Measurements from ENCODE around the gene KIF7.

The KIF7 gene

GRCh38 chr15:89649013-89649625 lies 6.1 kb downstream of the KIF7 start:
- Histone ChIP-seq H4K20me1 (peaks cover 22% of the 10 kb centered on the region), H3K4me1 (peaks cover 5% of the 10 kb centered on the region), H3K9ac (no peak overlapping the region), H3K4me3 (no peak overlapping the region), H3K4me2 (no peak overlapping the region), H3K27ac (no peak overlapping the region), H3K36me3 (peaks cover 42% of the 10 kb centered on the region), H3K9me3 (peaks cover 9% of the 10 kb centered on the region; the same call in 1 of the 2 replicates), H3K27me3 (peaks cover 15% of the 10 kb centered on the region)
- TF ChIP-seq Cebpa-rat (IDR thresholded peaks at IDR 0.05), result no peak

GRCh38 chr15:89648106-89649012 lies 6.9 kb downstream of the KIF7 start:
- peaks cover 42% of the 10 kb centered on the region for H3K36me3 ChIP-seq
- TF ChIP-seq Cebpa-rat (IDR thresholded peaks at IDR 0.05), result no peak
- H3K4me2 ChIP-seq, result no peak overlapping the region
- no peak overlapping the region for H3K9ac ChIP-seq
- no peak overlapping the region for H3K27ac ChIP-seq
- peaks cover 16% of the 10 kb centered on the region for H4K20me1 ChIP-seq
- peaks cover 9% of the 10 kb centered on the region; the same call in 1 of the 2 replicates for H3K9me3 ChIP-seq
- no peak overlapping the region for H3K4me3 ChIP-seq
- no peaks in the 10 kb centered on the region for H3K4me1 ChIP-seq
- H3K27me3 ChIP-seq, result peaks cover 8% of the 10 kb centered on the region

DNA sequence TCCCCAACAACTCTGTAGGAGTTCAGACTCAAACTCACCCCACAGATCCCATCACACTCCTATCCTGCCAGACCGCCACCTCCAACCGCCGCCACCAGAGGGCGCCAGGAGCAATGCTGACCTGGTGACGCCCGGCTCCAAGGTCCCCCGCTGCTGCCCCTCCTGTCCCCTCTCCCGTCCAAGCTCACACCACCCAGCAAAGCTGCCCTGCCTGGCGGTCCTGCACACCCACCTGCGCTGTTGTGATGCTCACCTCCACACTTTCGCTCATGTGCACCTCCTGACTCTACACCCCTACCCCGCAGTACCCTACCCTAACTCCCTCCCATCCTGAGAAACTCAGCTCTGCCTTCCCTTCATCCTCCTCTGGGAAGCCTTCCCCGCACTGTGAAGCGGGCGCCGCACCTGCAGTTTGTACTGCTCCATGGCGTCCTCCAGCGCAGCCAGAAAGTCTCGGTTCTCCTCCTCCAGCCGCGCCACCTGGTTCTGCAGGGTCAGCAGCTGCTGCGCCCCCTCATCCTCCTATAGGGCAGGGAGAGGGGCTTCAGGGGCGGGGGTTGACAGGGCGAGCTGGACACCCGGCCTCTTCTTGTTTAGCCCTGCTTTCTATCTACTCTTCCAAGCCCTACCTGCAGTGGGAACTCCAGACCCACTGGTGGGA lies 7.9 kb downstream of the KIF7 start:
- TF ChIP-seq Cebpa-rat (IDR thresholded peaks at IDR 0.05), result no peak
- Histone ChIP-seq H3K36me3 (peaks cover 42% of the 10 kb centered on the region), H4K20me1 (peaks cover 6% of the 10 kb centered on the region), H3K9me3 (peaks cover 9% of the 10 kb centered on the region; the same call in 1 of the 2 replicates), H3K9ac (no peak overlapping the region), H3K4me1 (no peaks in the 10 kb centered on the region), H3K27ac (no peak overlapping the region), H3K4me2 (no peak overlapping the region), H3K4me3 (no peak overlapping the region), H3K27me3 (no peaks in the 10 kb centered on the region)

DNA sequence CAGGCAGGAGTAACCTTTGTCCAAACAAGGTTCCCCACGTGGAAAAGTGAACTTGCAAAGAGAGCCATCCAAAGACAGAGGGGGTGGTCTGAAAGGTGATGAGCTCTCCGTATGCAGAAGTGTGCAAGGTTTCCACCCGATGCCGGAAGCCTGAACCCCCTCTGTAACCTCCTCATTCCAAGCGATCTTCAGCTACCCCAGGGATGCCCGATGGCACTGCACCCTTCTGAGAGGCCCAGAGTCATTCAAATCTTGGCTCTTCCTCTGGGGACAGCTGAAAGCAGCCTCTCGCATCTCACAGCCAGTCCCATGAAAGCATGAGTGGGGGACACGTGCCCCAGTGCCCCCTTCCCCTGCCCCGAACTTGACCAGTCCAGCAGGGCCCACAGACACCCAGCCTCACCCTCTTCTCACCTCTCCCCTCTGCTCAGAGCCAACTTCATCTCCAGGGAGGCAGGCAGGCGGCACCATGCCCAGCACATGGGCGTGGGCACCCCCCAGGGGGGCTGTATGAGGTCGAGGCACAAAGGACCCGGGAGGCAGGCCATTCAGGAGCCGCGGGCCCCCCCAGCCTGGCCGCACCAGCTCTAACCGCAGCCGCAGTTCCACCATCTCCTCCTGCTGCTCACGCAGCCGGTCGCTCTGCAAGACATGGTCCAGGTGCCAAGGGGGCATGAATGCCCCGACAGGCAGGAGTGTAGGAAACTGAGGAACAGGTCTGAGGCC lies 8.7 kb downstream of the KIF7 start:
- H3K27me3 ChIP-seq, result no peaks in the 10 kb centered on the region
- H3K36me3 ChIP-seq, result peaks cover 44% of the 10 kb centered on the region
- no peaks in the 10 kb centered on the region for H3K4me1 ChIP-seq
- peaks cover 9% of the 10 kb centered on the region; the same call in 1 of the 2 replicates for H3K9me3 ChIP-seq
- no peaks in the 10 kb centered on the region for H4K20me1 ChIP-seq
- no peak overlapping the region for H3K4me3 ChIP-seq
- H3K27ac ChIP-seq, result no peak overlapping the region
- TF ChIP-seq Cebpa-rat (IDR thresholded peaks at IDR 0.05), result no peak
- no peak overlapping the region for H3K4me2 ChIP-seq
- no peak overlapping the region for H3K9ac ChIP-seq

- Histone ChIP-seq H4K20me1 (no peaks in the 10 kb centered on the region), H3K4me3 (no peak overlapping the region), H3K36me3 (peaks cover 46% of the 10 kb centered on the region), H3K9ac (no peak overlapping the region), H3K9me3 (peaks cover 9% of the 10 kb centered on the region; the same call in 1 of the 2 replicates), H3K4me1 (no peaks in the 10 kb centered on the region), H3K4me2 (no peak overlapping the region), H3K27ac (no peak overlapping the region), H3K27me3 (no peaks in the 10 kb centered on the region)
- no peak for TF ChIP-seq Cebpa-rat (IDR thresholded peaks at IDR 0.05)
Measured at GRCh38 chr15:89645680-89646079, 9.6 kb downstream of the KIF7 start.

GRCh38 chr15:89642106-89642505 lies 13.2 kb downstream of the KIF7 start:
- TF ChIP-seq Cebpa-rat (IDR thresholded peaks at IDR 0.05), result no peak
- Histone ChIP-seq H3K27ac (no peak overlapping the region), H3K4me3 (no peak overlapping the region), H3K27me3 (no peaks in the 10 kb centered on the region), H4K20me1 (no peaks in the 10 kb centered on the region), H3K36me3 (peaks cover 16% of the 10 kb centered on the region; the same call in 1 of the 2 replicates), H3K9me3 (no peaks in the 10 kb centered on the region), H3K4me2 (no peak overlapping the region), H3K4me1 (no peaks in the 10 kb centered on the region), H3K9ac (no peak overlapping the region)

GRCh38 chr15:89641053-89641452 lies 14.2 kb downstream of the KIF7 start:
- H3K9ac ChIP-seq, result no peak overlapping the region
- H3K4me1 ChIP-seq, result no peaks in the 10 kb centered on the region
- H3K36me3 ChIP-seq, result peaks cover 16% of the 10 kb centered on the region; the same call in 1 of the 2 replicates
- H3K27me3 ChIP-seq, result no peaks in the 10 kb centered on the region
- no peak for TF ChIP-seq Cebpa-rat (IDR thresholded peaks at IDR 0.05)
- no peaks in the 10 kb centered on the region for H3K9me3 ChIP-seq
- no peak overlapping the region for H3K4me3 ChIP-seq
- no peak overlapping the region for H3K27ac ChIP-seq
- no peak overlapping the region for H3K4me2 ChIP-seq
- H4K20me1 ChIP-seq, result no peaks in the 10 kb centered on the region

- Histone ChIP-seq H3K36me3 (peaks cover 16% of the 10 kb centered on the region; the same call in 1 of the 2 replicates), H3K9ac (no peak overlapping the region), H3K9me3 (no peaks in the 10 kb centered on the region), H3K4me2 (no peak overlapping the region), H4K20me1 (no peaks in the 10 kb centered on the region), H3K4me1 (no peaks in the 10 kb centered on the region), H3K27ac (no peak overlapping the region), H3K27me3 (no peaks in the 10 kb centered on the region), H3K4me3 (no peak overlapping the region)
- no peak for TF ChIP-seq Cebpa-rat (IDR thresholded peaks at IDR 0.05)
Measured at GRCh38 chr15:89640245-89640644, 15.0 kb downstream of the KIF7 start.

DNA sequence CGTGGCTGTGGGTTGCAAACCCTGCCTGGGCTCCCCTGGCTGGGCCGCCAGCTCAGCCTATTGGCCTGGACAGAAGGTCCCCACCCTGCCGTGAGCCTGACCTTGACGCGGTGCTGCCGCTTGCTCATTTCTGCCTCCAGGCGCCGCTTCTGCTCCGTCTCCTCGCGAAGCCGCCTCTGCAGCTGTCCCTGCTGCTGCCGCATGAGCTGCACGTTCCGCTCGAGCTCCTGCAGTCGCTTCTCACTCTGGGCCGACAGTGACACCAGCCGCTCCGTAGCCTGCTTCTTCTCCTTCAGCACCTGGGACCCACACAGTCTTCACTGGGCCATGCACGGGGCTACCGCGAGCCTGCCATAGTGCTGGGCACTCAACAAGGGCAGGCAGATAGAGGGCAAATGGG lies 21.7 kb downstream of the KIF7 start:
- Histone ChIP-seq H3K4me2 (no peak overlapping the region), H3K36me3 (peaks cover 59% of the 10 kb centered on the region)

More for the DNA sequence above, 21.7 kb downstream of the KIF7 start:
- Histone ChIP-seq H3K4me3 (no peak overlapping the region), H3K27me3 (no peaks in the 10 kb centered on the region), H3K27ac (no peak overlapping the region), H3K4me1 (peaks cover 2% of the 10 kb centered on the region), H3K9me3 (peaks cover 36% of the 10 kb centered on the region), H4K20me1 (no peaks in the 10 kb centered on the region), H3K9ac (no peak overlapping the region)
- no peak for TF ChIP-seq Cebpa-rat (IDR thresholded peaks at IDR 0.05)
